K562 (cell line): ENCODE results near the gene SNIP1. TPM values are rescaled to one million over a fixed set of nuclear protein-coding genes. Genes with fewer than 3 reads are reported as not detected.

ENCODE experiments used
- ATAC-seq: fragments of 200-7000 bp; cut with Tn5 transposase; 3 replicates; pipeline ENCODE4 v1.9.1; 2020; ENCODE audit warnings: moderate library complexity
- BruUV-seq: library from RNA; stranded (reverse); fragments of 400-500 nt; replicated peaks from 2 replicates; lab custom pipeline; 2021; lab: Mats Ljungman, UMichigan
- CTCF ChIA-PET: fragments of 300-600 bp; formaldehyde crosslinking; extraction: SDS; loops from one replicate; lab custom pipeline; 2021; ENCODE audit warnings: low intra/inter-chr PET ratio; lab: Yijun Ruan, JAX
- POLR2A ChIA-PET: fragments of 300-600, 350-650 bp; sonication (Branson Sonifier 250); formaldehyde crosslinking; extraction: SDS; loops from one replicate; lab custom pipeline; 2021; ENCODE audit warnings: antibody characterized with exemption, inconsistent platforms; lab: Yijun Ruan, JAX
- DNase-seq, 4 experiments: peaks; one replicate each; pipeline versions ENCODE4 v3.0.0 to v3.0.0-alpha.2; 2011 to 2018; ENCODE audit warnings: low spot score in 3 of 4, mixed read lengths in 3 of 4; ENCODE audit errors: extremely low read depth in 1 of 4
- FAIRE-seq: peaks from 2 replicates; lab custom pipeline; 2011; peaks lifted over from hg19 to GRCh38; lab: Jason Lieb, UNC
- H2AFZ ChIP-seq: 2 replicates; pipeline ENCODE4 v1.6.0; 2011; ENCODE audit warnings: low read depth, low read length, control low read depth, inconsistent platforms
- H3K27ac ChIP-seq: fragments of 200-600 bp; 3 replicates; pipeline ENCODE4 v1.8.0; 2011; ENCODE audit warnings: low read depth, mild to moderate bottlenecking, control low read depth, inconsistent platforms, low read length, moderate library complexity, mixed read lengths; ENCODE audit errors: extremely low read depth
- H3K27me3 ChIP-seq, 2 experiments: fragments of 300-600 bp in 1 of 2; 2 replicates in 1 of 2; 3 replicates in 1 of 2; pipeline versions ENCODE4 v1.6.0 to v1.8.0; 2011; ENCODE audit warnings: inconsistent platforms in 2 of 2, low read length in 2 of 2, mild to moderate bottlenecking in 1 of 2, mixed read lengths in 1 of 2, moderate library complexity in 1 of 2; ENCODE audit not compliant: control insufficient read depth in 2 of 2, insufficient read depth in 2 of 2
- H3K36me3 ChIP-seq: fragments of 300-600 bp; 3 replicates; pipeline ENCODE4 v1.8.0; 2011; ENCODE audit warnings: mild to moderate bottlenecking, low read length, inconsistent platforms; ENCODE audit not compliant: control insufficient read depth, insufficient read depth
- H3K4me1 ChIP-seq, 2 experiments: fragments of 200-600 bp in 1 of 2; replicated peaks in 1 of 2; 2 replicates in 1 of 2; 3 replicates in 1 of 2; pipeline versions ENCODE4 v1.5.1 to v1.8.0; 2011; ENCODE audit warnings: inconsistent platforms in 2 of 2, low read length in 2 of 2, mild to moderate bottlenecking in 1 of 2, mixed read lengths in 1 of 2, moderate library complexity in 1 of 2; ENCODE audit not compliant: control insufficient read depth in 2 of 2, insufficient read depth in 2 of 2
- H3K4me2 ChIP-seq: 2 replicates; pipeline ENCODE4 v1.6.1; 2011; ENCODE audit warnings: low read length, control low read depth, inconsistent platforms, mixed read lengths; ENCODE audit not compliant: insufficient read depth
- H3K4me3 ChIP-seq: fragments of 200-600 bp; sonication (generic), shearing (Covaris generic); 2 replicates; pipeline ENCODE4 v1.5.1; 2016; ENCODE audit warnings: control low read depth, inconsistent platforms
- H3K79me2 ChIP-seq: fragments of 200-600 bp; 3 replicates; pipeline ENCODE4 v1.8.0; 2011; ENCODE audit warnings: low read length, inconsistent platforms; ENCODE audit not compliant: control insufficient read depth, insufficient read depth
- H3K9ac ChIP-seq, 2 experiments: 2 replicates each; pipeline versions ENCODE4 v1.6.0 to v1.6.1; 2011; ENCODE audit warnings: low read depth in 2 of 2, low read length in 2 of 2, control low read depth in 1 of 2, inconsistent platforms in 1 of 2, mild to moderate bottlenecking in 1 of 2, mixed read lengths in 1 of 2; ENCODE audit not compliant: insufficient read depth in 1 of 2
- H3K9me1 ChIP-seq: one replicate; pipeline ENCODE4 v1.6.0; 2011; ENCODE audit warnings: inconsistent platforms, mild to moderate bottlenecking, low read length, moderate library complexity; ENCODE audit not compliant: control insufficient read depth, insufficient read depth
- H3K9me3 ChIP-seq: replicated peaks from 2 replicates; pipeline ENCODE4 v1.5.1; 2011; ENCODE audit warnings: low read depth, low read length, inconsistent platforms; ENCODE audit not compliant: control insufficient read depth, insufficient read depth
- H4K20me1 ChIP-seq: replicated peaks from 2 replicates; pipeline ENCODE4 v1.6.1; 2011; ENCODE audit warnings: low read length, inconsistent platforms, mixed read lengths; ENCODE audit not compliant: control insufficient read depth, insufficient read depth
- GTF2E2 ChIP-seq: fragments of 200-800 bp; sonication (Bioruptor generic); IDR thresholded peaks from 2 replicates; pipeline ENCODE4 v1.6.1; 2016; ENCODE audit warnings: missing genetic modification characterization, missing compliant biosample characterization
- JUND ChIP-seq, 2 experiments: IDR thresholded peaks; 2 replicates in 1 of 2; 3 replicates in 1 of 2; pipeline ENCODE4 v1.6.1; 2011; ENCODE audit warnings: borderline replicate concordance in 2 of 2, low read depth in 2 of 2, low read length in 2 of 2, improper control_type of control experiment in 1 of 2, missing biosample characterization in 1 of 2, missing genetic modification characterization in 1 of 2, missing genetic modification reagents in 1 of 2
- NUFIP1 ChIP-seq: fragments of 450-650 bp; IDR thresholded peaks from 2 replicates; pipeline ENCODE4 v1.6.1; 2018; ENCODE audit not compliant: partially characterized antibody
- PPARD ChIP-seq: fragments of 250-450 bp; sonication (Bioruptor Pico); IDR thresholded peaks from 2 replicates; pipeline ENCODE4 v1.8.0; 2022; ENCODE audit warnings: inconsistent platforms, mild to moderate bottlenecking, moderate library complexity
- RBM22 ChIP-seq: fragments of 200-400 bp; formaldehyde crosslinking; IDR thresholded peaks from 2 replicates; pipeline ENCODE4 v1.6.1; 2018; ENCODE audit warnings: low read length, low read depth; ENCODE audit not compliant: poor library complexity, severe bottlenecking
- RBM25 ChIP-seq: fragments of 200-400 bp; formaldehyde crosslinking; IDR thresholded peaks from 2 replicates; pipeline ENCODE4 v1.6.1; 2018; ENCODE audit warnings: low read length, low read depth, moderate library complexity; ENCODE audit not compliant: severe bottlenecking
- RCOR1 ChIP-seq, 2 experiments: IDR thresholded peaks; 2 replicates each; pipeline ENCODE4 v1.6.1; 2012; ENCODE audit warnings: low read depth in 2 of 2, low read length in 2 of 2, borderline replicate concordance in 1 of 2, improper control_type of control experiment in 1 of 2
- SNRNP70 ChIP-seq: fragments of 200-400 bp; formaldehyde crosslinking; optimal IDR thresholded peaks from 2 replicates; pipeline ENCODE3; 2017; ENCODE audit warnings: low read depth, low read length
- SRSF3 ChIP-seq: fragments of 200-400 bp; formaldehyde crosslinking; IDR thresholded peaks from 2 replicates; pipeline ENCODE4 v1.6.1; 2016; ENCODE audit warnings: mild to moderate bottlenecking, low read length, moderate library complexity; ENCODE audit not compliant: insufficient read depth
- ZBTB1 ChIP-seq: sonication (generic); formaldehyde crosslinking; IDR thresholded peaks from 2 replicates; pipeline ENCODE4 v1.8.1; 2023; ENCODE audit warnings: missing genetic modification reagents, low read depth, mild to moderate bottlenecking, borderline replicate concordance
- ZNF347 ChIP-seq: fragments of 450-650 bp; formaldehyde crosslinking; IDR thresholded peaks from 2 replicates; pipeline ENCODE4 v1.4.0; 2020; ENCODE audit warnings: low read depth, mild to moderate bottlenecking, moderate library complexity
- ZNF408 ChIP-seq: fragments of 250-450 bp; sonication (Bioruptor Pico); IDR thresholded peaks from 2 replicates; pipeline ENCODE4 v1.4.0; 2020; ENCODE audit warnings: low read depth, mild to moderate bottlenecking, moderate library complexity
- ZNF699 ChIP-seq: fragments of 250-450 bp; sonication (Bioruptor Pico); IDR thresholded peaks from 2 replicates; pipeline ENCODE4 v1.8.0; 2021; ENCODE audit warnings: mild to moderate bottlenecking, moderate library complexity; ENCODE audit not compliant: insufficient replicate concordance
- WGBS: fragments of 100-300 bp; shearing (Covaris generic); methylation state at CpG from one replicate; pipeline ENCODE4 v1.1.6; 2016; ENCODE audit warnings: low coverage, mixed read lengths; ENCODE audit not compliant: insufficient coverage; ENCODE audit errors: missing lambda C conversion rate; 5-methylcytosine and 5-hydroxymethylcytosine counted together
- in situ Hi-C: fragments of 300-500 bp; cut with MboI; formaldehyde crosslinking; loops from 4 replicates; pipeline ENCODE4 v1.15.0; 2018; ENCODE audit warnings: inconsistent platforms, mixed read lengths
- intact Hi-C: fragments of 100-400 bp; cut with micrococcal nuclease; formaldehyde crosslinking; loops from 2 replicates; pipeline ENCODE4 v1.14.2; 2022
- polyA plus RNA-seq, 8 experiments: library from polyadenylated mRNA; depleted of rRNA in 4 of 8; stranded (reverse) in 5 of 8; unstranded in 3 of 8; fragments of >200 nt; fragmentation: Nextera tagmentation in 2 of 8; fragmentation: Illumina TruSeq in 1 of 8; extraction: Ambion mirVana in 2 of 8; extraction: Trizol in 1 of 8; gene quantifications; 2 replicates each; pipeline versions ENCODE4 v1.2.1 to v1.2.3, GENCODE V29; 2011 to 2014; ENCODE audit warnings: inconsistent platforms in 1 of 8, missing spikeins in 1 of 8
- total RNA-seq, 7 experiments: library from RNA; depleted of rRNA in 6 of 7; stranded (reverse); fragments of >200 nt in 6 of 7; fragmentation: Illumina TruSeq in 2 of 7; extraction: Trizol in 2 of 7; gene quantifications; 2 replicates each; pipeline versions ENCODE4 v1.2.1 to v1.2.3, GENCODE V29; 2011 to 2021; ENCODE audit warnings: low replicate concordance in 1 of 7
- TF ChIP-seq, protein P1 (sequence below), 2 experiments: fragments of 250-450 bp in 1 of 2; fragments of 450-650 bp in 1 of 2; sonication (Bioruptor Pico) in 1 of 2; IDR thresholded peaks; 2 replicates each; pipeline versions ENCODE4 v1.6.1 to v1.8.0; 2016 to 2021; ENCODE audit warnings: mild to moderate bottlenecking in 2 of 2, moderate library complexity in 2 of 2, missing compliant biosample characterization in 1 of 2, missing genetic modification characterization in 1 of 2
- TF ChIP-seq, protein P2 (sequence below): fragments of 450-650 bp; IDR thresholded peaks from 2 replicates; pipeline ENCODE4 v1.6.1; 2016; ENCODE audit warnings: antibody characterized with exemption

Gene SNIP1
- total and polyA plus RNA-seq, 9 of the 15 experiments (the other 6 are each of a cell fraction or from before 2014, with no cell fraction given) = 2.9 to 25.9 (median 14.6) TPM

DNA sequence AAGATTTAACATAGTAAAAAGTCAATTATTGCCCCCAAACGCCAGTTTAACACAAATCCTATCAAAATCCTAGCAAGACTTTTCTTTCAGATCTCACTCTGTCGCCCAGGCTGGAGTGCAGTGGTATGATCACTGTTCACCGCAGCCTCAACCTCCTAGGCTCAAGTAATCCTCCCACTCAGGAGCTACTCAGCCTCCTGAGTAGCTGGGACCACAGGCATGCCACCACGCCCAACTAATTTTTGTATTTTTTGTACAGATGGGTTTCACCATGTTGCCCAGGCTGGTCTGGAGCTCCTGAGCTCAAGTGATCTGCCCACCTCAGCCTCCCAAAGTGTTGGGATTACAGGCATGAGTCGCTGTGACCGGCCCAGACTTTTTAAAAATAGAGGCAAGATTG, 4.8 kb downstream of the SNIP1 start:
- BruUV-seq = no TSS peak
- Histone ChIP-seq H3K27ac (no peak overlapping the region), H3K4me1 (peaks cover under 1 to 9% of the 10 kb centered on the region in 2 experiments; a peak in 4 of 5 replicates), H3K9me3 (peaks cover under 1% of the 10 kb centered on the region; the same call in 1 of the 2 replicates), H3K9me1 (peaks cover 7% of the 10 kb centered on the region), H3K9ac (no peak overlapping the region), H3K27me3 (no peaks in the 10 kb centered on the region), H4K20me1 (0 out of 2 replicates have a peak, but pooled peaks cover 14% of the 10 kb centered on the region), H2AFZ (no peak overlapping the region), H3K4me2 (no peak overlapping the region), H3K4me3 (no peak overlapping the region), H3K36me3 (peaks cover 79% of the 10 kb centered on the region), H3K79me2 (peaks cover 33% of the 10 kb centered on the region)
- no peak for ATAC-seq
- FAIRE-seq = no peak
- POLR2A ChIA-PET = interaction anchor here (0.9 to 1.4 kb wide), 4 partner anchors 9 to 80 kb away, joined by 3 to 6 read pairs (median 3); no protein-coding TSS in a partner anchor
- in situ Hi-C loops = no loop called here
- no peak for DNase-seq
- no peak for TF ChIP-seq RBM22
- no peak for TF ChIP-seq NUFIP1
- TF ChIP-seq ZNF699 (CRISPR knock-in tag) = no peak
- no peak for TF ChIP-seq ZBTB1 (CRISPR knock-in tag)
- no peak for TF ChIP-seq SRSF3
- TF ChIP-seq PPARD (CRISPR knock-in tag) = no peak
- no peak for TF ChIP-seq ZNF408 (CRISPR knock-in tag)
- no peak for TF ChIP-seq JUND (IDR thresholded peaks at IDR 0.05; ENCODE audit: borderline replicate concordance, low read depth, low read length)
- TF ChIP-seq JUND (tag; IDR thresholded peaks at IDR 0.05; ENCODE audit: borderline replicate concordance, low read depth, low read length) = no peak
- TF ChIP-seq, protein P1, sequence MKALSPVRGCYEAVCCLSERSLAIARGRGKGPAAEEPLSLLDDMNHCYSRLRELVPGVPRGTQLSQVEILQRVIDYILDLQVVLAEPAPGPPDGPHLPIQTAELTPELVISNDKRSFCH (CRISPR knock-in tag; IDR thresholded peaks at IDR 0.05) = no peak
- TF ChIP-seq, protein P1 (tag; IDR thresholded peaks at IDR 0.05) = no peak
- TF ChIP-seq, protein P2, sequence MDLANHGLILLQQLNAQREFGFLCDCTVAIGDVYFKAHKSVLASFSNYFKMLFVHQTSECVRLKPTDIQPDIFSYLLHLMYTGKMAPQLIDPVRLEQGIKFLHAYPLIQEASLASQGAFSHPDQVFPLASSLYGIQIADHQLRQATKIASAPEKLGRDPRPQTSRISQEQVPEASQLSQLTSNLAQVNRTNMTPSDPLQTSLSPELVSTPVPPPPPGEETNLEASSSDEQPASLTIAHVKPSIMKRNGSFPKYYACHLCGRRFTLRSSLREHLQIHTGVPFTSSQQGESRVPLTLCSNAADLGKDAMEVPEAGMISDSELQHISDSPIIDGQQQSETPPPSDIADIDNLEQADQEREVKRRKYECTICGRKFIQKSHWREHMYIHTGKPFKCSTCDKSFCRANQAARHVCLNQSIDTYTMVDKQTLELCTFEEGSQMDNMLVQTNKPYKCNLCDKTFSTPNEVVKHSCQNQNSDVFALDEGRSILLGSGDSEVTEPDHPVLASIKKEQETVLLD = no peak
- no peak for TF ChIP-seq RCOR1 (IDR thresholded peaks at IDR 0.05; ENCODE audit: borderline replicate concordance in 1 of 2, low read depth in 2 of 2, low read length in 2 of 2)
- no peak for TF ChIP-seq RBM25
- no peak for TF ChIP-seq ZNF347 (CRISPR knock-in tag)
- no peak for TF ChIP-seq GTF2E2 (tag)
- no peak for TF ChIP-seq SNRNP70
- intact Hi-C loops = no loop called here
- CTCF ChIA-PET = no interaction called here
- 82% methylated on average over 6 of the region's 6 CpGs for WGBS
